HEK293T (cell line): Measurements from ENCODE around the gene AGAP2.

Experiments
- CTCF ChIA-PET: fragments of 350-600 bp; formaldehyde crosslinking; extraction: SDS; loops from one replicate; lab custom pipeline; 2021; ENCODE audit warnings: antibody characterized with exemption, inconsistent platforms; lab: Yijun Ruan, JAX
- POLR2A ChIA-PET: fragments of 350-600 bp; formaldehyde crosslinking; extraction: SDS; loops from one replicate; lab custom pipeline; 2020; ENCODE audit warnings: antibody characterized with exemption, inconsistent platforms; lab: Yijun Ruan, JAX
- DNase-seq: peaks from one replicate; pipeline ENCODE4 v3.0.0; 2012; ENCODE audit warnings: mixed read lengths; ENCODE audit errors: extremely low spot score
- ARNT ChIP-seq: fragments of 450-650 bp; IDR thresholded peaks from 2 replicates; pipeline ENCODE4 v1.6.1; 2017; ENCODE audit warnings: mild to moderate bottlenecking
- BHLHE40 ChIP-seq: fragments of 450-650 bp; IDR thresholded peaks from 2 replicates; pipeline ENCODE4 v1.6.1; 2016; ENCODE audit warnings: mild to moderate bottlenecking, moderate library complexity, borderline replicate concordance
- CTBP1 ChIP-seq: fragments of 450-650 bp; IDR thresholded peaks from 2 replicates; pipeline ENCODE4 v1.6.1; 2016; ENCODE audit warnings: borderline replicate concordance
- ELF4 ChIP-seq: fragments of 450-650 bp; IDR thresholded peaks from 2 replicates; pipeline ENCODE4 v1.6.1; 2017; ENCODE audit warnings: antibody characterized with exemption
- FOXA1 ChIP-seq: fragments of 450-650 bp; IDR thresholded peaks from 2 replicates; pipeline ENCODE4 v1.6.1; 2016; ENCODE audit warnings: mild to moderate bottlenecking
- FOXK2 ChIP-seq: fragments of 450-650 bp; IDR thresholded peaks from 2 replicates; pipeline ENCODE4 v1.6.1; 2016; ENCODE audit warnings: mild to moderate bottlenecking
- FOXM1 ChIP-seq: fragments of 450-650 bp; IDR thresholded peaks from 2 replicates; pipeline ENCODE4 v1.6.1; 2017; ENCODE audit warnings: mild to moderate bottlenecking, borderline replicate concordance
- HDGF ChIP-seq: fragments of 450-650 bp; IDR thresholded peaks from 2 replicates; pipeline ENCODE4 v1.6.1; 2017; ENCODE audit warnings: antibody characterized with exemption, borderline replicate concordance
- L3MBTL2 ChIP-seq: fragments of 450-650 bp; conservative IDR thresholded peaks from 2 replicates; pipeline ENCODE4 v1.6.1; 2016; ENCODE audit warnings: mild to moderate bottlenecking
- LEF1 ChIP-seq: fragments of 450-650 bp; IDR thresholded peaks from 2 replicates; pipeline ENCODE4 v1.6.1; 2017; ENCODE audit warnings: mild to moderate bottlenecking, borderline replicate concordance
- NFRKB ChIP-seq: fragments of 450-650 bp; IDR thresholded peaks from 2 replicates; pipeline ENCODE4 v1.6.1; 2016; ENCODE audit warnings: mild to moderate bottlenecking, moderate library complexity
- PKNOX1 ChIP-seq: fragments of 450-650 bp; IDR thresholded peaks from 2 replicates; pipeline ENCODE4 v1.6.1; 2016
- SP1 ChIP-seq: fragments of 450-650 bp; IDR thresholded peaks from 2 replicates; pipeline ENCODE4 v1.6.1; 2017
- SUZ12 ChIP-seq: fragments of 450-650 bp; IDR thresholded peaks from 2 replicates; pipeline ENCODE4 v1.6.1; 2016; ENCODE audit warnings: mild to moderate bottlenecking
- TARDBP ChIP-seq: fragments of 450-650 bp; IDR thresholded peaks from 2 replicates; pipeline ENCODE4 v1.6.1; 2016
- ZNF384 ChIP-seq: fragments of 450-650 bp; IDR thresholded peaks from 2 replicates; pipeline ENCODE4 v1.6.1; 2016

Gene AGAP2

GRCh38 chr12:57713209-57713608 is 25.3 kb downstream of the AGAP2 start:
- ChIA-PET POLR2A (no interaction called here), CTCF (interaction anchor here (0.7 kb wide), 1 partner anchor 130 kb away, joined by 3 read pairs; no protein-coding TSS in a partner anchor)
- DNase-seq = no peak
- no peak for TF ChIP-seq SUZ12
- no peak for TF ChIP-seq PKNOX1
- TF ChIP-seq NFRKB = no peak
- no peak for TF ChIP-seq LEF1
- TF ChIP-seq BHLHE40 = no peak
- no peak for TF ChIP-seq ELF4
- TF ChIP-seq L3MBTL2 = no peak
- TF ChIP-seq HDGF = no peak
- no peak for TF ChIP-seq ZNF384
- no peak for TF ChIP-seq FOXA1
- no peak for TF ChIP-seq TARDBP
- TF ChIP-seq FOXM1 = no peak
- TF ChIP-seq CTBP1 = no peak
- TF ChIP-seq ARNT = no peak
- no peak for TF ChIP-seq FOXK2
- no peak for TF ChIP-seq SP1

DNA sequence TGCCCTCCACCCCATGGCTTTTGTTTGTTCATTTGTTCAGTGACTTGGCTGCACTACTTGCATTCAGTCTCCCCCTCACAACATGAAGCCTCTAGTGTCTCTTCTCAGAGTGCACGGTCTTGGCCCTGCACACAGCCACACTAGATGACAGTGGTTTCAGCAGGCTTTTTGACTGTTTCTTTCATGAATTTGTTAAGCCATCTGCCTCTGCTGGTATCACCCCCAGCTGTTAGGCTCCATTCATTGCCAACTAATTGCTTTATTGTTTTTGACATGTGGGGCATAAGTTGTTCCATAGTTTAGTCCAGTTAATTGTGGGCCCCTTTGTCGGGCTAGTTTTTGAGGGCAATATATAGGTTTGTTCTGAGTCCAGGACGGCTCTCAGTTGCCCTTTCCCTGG is 25.8 kb downstream of the AGAP2 start:
- TF ChIP-seq PKNOX1 (no peak), TARDBP (no peak), ZNF384 (no peak), LEF1 (no peak), FOXM1 (no peak), ELF4 (no peak), BHLHE40 (no peak), SP1 (no peak), SUZ12 (no peak)
- ChIA-PET POLR2A (no interaction called here), CTCF (interaction anchor here (0.7 kb wide), 1 partner anchor 129 kb away, joined by 3 read pairs; no protein-coding TSS in a partner anchor)
- DNase-seq = no peak

GRCh38 chr12:57708296-57708695 is 30.2 kb downstream of the AGAP2 start:
- no peak for DNase-seq
- CTCF ChIA-PET = no interaction called here
- TF ChIP-seq SUZ12 = no peak
- no peak for TF ChIP-seq TARDBP
- TF ChIP-seq ELF4 = no peak
- TF ChIP-seq FOXK2 = no peak
- TF ChIP-seq HDGF = no peak
- TF ChIP-seq CTBP1 = no peak
- no peak for TF ChIP-seq ARNT
- TF ChIP-seq PKNOX1 = no peak
- TF ChIP-seq FOXA1 = no peak
- no peak for TF ChIP-seq BHLHE40
- no peak for TF ChIP-seq SP1
- TF ChIP-seq LEF1 = no peak
- POLR2A ChIA-PET = no interaction called here

DNA sequence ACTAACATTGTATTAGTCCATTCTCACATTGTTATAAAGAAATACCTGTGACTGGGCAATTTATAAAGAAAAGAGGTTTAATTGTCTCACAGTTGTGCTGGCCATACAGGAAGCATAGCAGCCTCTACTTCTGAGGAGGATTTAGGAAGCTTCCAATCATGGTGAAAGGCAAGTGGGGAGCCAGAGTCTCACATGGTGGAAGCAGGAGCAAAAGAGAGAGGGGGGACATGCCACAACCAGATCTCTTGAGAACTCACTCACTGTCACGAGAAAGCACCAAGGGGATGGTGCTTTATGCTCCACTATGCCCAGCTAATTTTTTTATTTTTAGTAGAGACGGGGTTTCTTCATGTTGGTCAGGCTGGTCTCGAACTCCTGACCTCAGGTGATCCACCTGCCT is 31.3 kb downstream of the AGAP2 start:
- no peak for TF ChIP-seq FOXA1
- CTCF ChIA-PET = interaction anchor here (1.0 kb wide), 1 partner anchor 19 kb away, joined by 5 read pairs; no protein-coding TSS in a partner anchor
- POLR2A ChIA-PET = no interaction called here
- DNase-seq = no peak

DNA sequence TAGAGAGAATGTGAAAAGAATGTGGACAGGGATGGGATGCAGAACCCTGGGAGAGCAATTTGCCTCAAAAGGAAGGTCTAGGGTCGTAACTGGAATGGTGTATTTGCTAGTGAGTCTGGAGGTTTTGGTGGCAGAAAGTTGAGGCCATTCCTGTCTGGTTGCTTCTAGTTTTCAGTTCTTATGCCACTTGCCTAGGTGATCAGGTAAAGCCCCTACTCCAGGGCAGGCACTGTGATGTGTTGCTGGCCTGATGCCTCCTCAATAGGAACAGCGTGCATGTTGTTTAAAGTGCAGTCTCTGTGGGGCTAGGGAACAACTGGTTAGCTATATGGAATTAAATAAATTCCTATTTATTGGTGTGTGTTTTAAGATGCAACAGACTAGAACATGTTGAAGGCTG is 38.2 kb downstream of the AGAP2 start:
- POLR2A ChIA-PET = no interaction called here

GRCh38 chr12:57698414-57698813 is 40.1 kb downstream of the AGAP2 start:
- POLR2A ChIA-PET = no interaction called here
- CTCF ChIA-PET = no interaction called here
- TF ChIP-seq SUZ12 = no peak
- no peak for TF ChIP-seq FOXA1
- no peak for TF ChIP-seq LEF1
- no peak for TF ChIP-seq PKNOX1
- TF ChIP-seq HDGF = no peak
- TF ChIP-seq ELF4 = no peak
- no peak for TF ChIP-seq FOXM1
- no peak for TF ChIP-seq BHLHE40
- TF ChIP-seq ARNT = no peak
- TF ChIP-seq SP1 = no peak
- TF ChIP-seq CTBP1 = no peak
- no peak for TF ChIP-seq NFRKB
- no peak for TF ChIP-seq FOXK2
- no peak for TF ChIP-seq ZNF384
- DNase-seq = no peak

More for the DNA sequence above, 38.2 kb downstream of the AGAP2 start:
- no peak for TF ChIP-seq ARNT
- no peak for TF ChIP-seq ELF4
- no peak for TF ChIP-seq HDGF
- no peak for TF ChIP-seq FOXM1
- TF ChIP-seq NFRKB = no peak
- no peak for TF ChIP-seq SUZ12
- TF ChIP-seq PKNOX1 = no peak
- TF ChIP-seq BHLHE40 = no peak
- TF ChIP-seq FOXK2 = no peak
- no peak for TF ChIP-seq TARDBP
- CTCF ChIA-PET = no interaction called here
- DNase-seq = no peak
